Esophagus squamous epithelium (tissue), 4 donors: ENCODE measurements around the gene SRA1.

Experiments used
- POLR2A ChIP-seq, 4 donors: fragments of 450-650 bp; IDR thresholded peaks; one replicate each; pipeline ENCODE4 v1.6.1; 2017; ENCODE audit warnings: antibody characterized with exemption in 4 of 4, mild to moderate bottlenecking in 4 of 4, moderate library complexity in 3 of 4
- TF ChIP-seq, protein P1 (sequence below), 6 experiments: fragments of 450-650 bp in 4 of 6; fragments of 200-600 bp in 2 of 6; sonication (generic) in 2 of 6; IDR thresholded peaks; one replicate each; pipeline ENCODE4 v1.5.1; 2016 to 2019; ENCODE audit warnings: antibody characterized with exemption in 6 of 6, mild to moderate bottlenecking in 4 of 6, moderate library complexity in 4 of 6

DNA sequence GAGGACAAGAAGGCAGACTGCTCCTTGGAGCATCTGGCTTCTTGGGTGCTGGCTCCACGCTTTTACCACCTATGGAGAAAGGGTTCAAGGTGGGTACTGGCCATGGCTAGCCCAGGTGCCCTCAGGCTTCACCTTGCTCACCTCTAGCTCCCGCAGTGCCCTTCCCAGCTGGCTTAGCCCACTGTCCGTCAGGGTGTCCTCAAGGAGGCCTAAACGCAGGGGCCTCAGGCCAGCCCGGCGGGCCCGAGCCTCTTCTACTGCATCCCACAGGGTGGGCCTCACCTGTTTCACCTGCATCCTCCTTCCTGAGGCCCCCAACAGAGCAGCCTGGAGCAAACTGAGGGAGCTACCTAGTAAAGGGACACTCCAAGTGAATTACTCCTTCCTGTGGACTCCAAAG, 16.4 kb upstream of the SRA1 start:
- TF ChIP-seq, protein P1, sequence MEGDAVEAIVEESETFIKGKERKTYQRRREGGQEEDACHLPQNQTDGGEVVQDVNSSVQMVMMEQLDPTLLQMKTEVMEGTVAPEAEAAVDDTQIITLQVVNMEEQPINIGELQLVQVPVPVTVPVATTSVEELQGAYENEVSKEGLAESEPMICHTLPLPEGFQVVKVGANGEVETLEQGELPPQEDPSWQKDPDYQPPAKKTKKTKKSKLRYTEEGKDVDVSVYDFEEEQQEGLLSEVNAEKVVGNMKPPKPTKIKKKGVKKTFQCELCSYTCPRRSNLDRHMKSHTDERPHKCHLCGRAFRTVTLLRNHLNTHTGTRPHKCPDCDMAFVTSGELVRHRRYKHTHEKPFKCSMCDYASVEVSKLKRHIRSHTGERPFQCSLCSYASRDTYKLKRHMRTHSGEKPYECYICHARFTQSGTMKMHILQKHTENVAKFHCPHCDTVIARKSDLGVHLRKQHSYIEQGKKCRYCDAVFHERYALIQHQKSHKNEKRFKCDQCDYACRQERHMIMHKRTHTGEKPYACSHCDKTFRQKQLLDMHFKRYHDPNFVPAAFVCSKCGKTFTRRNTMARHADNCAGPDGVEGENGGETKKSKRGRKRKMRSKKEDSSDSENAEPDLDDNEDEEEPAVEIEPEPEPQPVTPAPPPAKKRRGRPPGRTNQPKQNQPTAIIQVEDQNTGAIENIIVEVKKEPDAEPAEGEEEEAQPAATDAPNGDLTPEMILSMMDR (IDR thresholded peaks at IDR 0.05): no peak
- TF ChIP-seq POLR2A (IDR thresholded peaks at IDR 0.05): no peak
